HUDEP-2 (cell line): ENCODE results near the gene INPP5J.
"Not testable (repeated sequence)": the region's sequence is repeated elsewhere in the genome, so short reads cannot be mapped to it uniquely, and the experiment has no call there.

Experiments
- DNase-seq, 76 experiments: peaks; one replicate each; lab custom pipeline; 2025; ENCODE audit not compliant: unreplicated experiment in 76 of 76; lab: John Stamatoyannopoulos, UW

The INPP5J gene

DNA sequence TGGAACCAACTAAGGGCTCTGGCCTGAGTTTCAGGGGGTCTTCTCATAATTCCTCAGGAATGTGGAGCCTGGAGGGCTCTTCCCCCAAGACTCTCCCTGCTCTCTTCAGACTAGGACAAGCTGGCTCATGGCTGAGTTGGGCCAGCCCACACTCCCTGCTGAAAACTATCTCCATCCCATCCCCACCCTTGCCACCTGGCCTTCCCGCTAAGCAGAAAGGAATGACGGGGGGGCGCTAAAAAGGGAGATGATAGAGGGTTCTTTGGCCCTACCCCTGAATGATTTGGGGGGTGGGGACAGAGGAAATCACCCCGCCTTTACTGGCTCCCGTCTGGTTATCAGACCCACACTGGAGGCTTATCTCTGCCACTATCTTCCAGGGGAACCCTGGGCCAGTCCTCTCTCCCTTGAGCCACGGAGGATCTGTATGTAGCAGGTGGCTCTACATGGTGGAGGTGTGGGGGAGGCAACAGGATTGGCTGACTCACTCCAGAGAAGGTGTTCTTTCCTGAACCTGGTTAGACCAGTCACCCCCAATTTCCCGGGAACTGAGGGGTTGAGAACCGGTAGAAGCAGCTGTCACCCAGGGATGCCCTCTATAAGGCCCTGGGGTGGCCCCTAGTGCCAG lies 35.9 kb upstream of the INPP5J start:
- peak in 5 of 76 experiments; percentile 7 to 23 (median 17) for DNase-seq

DNA sequence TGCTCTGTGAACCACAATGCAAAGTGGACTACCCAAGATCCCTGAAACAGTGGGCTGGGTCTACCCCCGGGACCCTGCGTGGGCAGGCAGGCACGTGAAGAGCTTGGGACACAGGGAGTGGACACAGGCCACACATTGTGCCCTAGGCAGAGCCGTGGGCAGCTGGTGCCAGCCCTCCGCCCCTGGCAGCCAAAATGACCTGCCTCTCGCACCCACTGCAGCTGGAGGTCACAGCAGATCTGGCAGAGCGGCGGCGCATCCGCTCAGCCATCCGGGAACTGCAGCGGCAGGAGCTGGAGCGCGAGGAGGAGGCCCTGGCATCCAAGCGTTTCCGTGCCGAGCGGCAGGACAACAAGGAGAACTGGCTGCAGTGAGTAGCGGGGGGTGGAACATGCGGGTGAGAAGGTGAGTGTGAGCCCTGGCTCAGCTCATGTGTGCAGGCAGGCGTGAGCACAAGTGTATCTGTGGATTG lies 35.0 kb upstream of the INPP5J start:
- DNase-seq, result no peak

DNA sequence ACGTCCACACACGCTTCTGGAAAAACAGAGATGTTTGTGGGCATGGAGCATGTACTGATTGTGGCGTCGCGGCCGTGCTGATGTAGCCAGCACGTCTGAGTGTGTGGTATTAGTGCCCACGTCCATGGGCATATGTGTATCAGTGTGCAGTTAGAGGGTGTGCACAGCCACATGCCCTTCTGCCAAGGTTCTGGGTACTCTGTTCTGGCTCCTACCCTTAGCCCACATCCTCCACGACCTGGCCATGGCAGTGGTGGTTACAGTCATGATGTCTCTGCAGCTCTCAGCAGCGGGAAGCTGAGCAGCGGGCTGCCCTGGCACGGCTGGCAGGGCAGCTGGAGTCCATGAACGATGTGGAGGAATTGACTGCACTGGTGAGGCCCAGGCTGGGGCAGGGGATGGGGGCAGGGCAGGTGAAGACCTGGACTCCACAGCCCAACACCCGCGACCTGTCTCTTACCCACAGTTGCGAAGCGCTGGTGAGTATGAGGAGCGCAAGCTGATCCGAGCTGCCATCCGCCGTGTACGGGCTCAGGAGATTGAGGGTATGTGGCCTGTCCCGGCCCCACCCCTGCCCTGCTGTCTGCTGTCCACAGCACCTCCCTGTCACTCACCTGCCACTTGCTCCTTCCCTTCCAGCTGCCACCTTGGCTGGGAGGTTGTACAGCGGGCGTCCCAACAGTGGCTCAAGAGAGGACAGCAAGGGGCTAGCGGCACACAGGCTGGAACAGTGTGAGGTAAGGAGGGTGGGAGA lies 34.4 kb upstream of the INPP5J start:
- no peak for DNase-seq

DNA sequence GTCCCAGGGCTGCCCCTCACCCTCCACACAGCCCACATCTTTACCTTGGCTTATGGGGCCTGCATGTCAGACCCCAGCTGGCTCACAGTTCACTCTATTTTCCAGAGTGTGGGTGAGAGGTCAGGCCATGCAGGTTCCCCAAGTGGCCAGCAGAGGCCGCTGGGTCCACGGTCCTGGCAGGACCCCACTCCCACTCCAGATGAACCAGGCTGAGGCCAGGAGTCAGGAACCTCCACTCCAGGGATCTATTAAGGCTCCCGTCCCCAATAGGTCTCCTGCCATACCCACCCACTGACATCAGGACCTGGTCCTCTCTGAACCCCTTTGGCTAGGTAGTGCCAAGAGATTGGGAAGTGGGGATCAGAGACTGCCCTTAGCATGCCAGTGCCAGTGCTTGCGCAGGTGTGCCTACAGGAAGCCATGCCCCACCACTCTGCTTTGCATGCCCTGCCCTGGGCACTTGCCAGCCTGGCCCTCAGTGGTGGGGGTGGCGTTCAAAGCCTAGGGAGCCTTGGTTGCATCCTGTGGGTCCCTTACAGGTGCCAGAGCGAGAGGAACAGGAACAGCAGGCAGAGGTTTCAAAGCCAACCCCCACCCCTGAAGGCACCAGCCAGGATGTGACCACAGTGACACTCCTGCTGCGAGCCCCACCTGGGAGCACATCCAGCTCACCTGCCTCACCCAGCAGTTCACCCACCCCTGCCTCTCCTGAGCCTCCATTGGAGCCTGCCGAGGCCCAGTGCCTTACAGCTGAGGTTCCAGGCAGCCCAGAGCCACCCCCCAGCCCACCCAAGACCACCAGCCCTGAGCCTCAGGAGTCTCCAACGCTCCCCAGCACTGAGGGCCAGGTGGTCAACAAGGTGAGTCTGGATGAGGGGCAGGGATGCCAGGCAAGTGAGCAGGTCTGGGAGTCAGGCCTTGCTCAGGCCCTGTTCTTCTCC lies 33.3 kb upstream of the INPP5J start:
- peak in 27 of 76 experiments; percentile 6 to 53 (median 23) for DNase-seq

DNA sequence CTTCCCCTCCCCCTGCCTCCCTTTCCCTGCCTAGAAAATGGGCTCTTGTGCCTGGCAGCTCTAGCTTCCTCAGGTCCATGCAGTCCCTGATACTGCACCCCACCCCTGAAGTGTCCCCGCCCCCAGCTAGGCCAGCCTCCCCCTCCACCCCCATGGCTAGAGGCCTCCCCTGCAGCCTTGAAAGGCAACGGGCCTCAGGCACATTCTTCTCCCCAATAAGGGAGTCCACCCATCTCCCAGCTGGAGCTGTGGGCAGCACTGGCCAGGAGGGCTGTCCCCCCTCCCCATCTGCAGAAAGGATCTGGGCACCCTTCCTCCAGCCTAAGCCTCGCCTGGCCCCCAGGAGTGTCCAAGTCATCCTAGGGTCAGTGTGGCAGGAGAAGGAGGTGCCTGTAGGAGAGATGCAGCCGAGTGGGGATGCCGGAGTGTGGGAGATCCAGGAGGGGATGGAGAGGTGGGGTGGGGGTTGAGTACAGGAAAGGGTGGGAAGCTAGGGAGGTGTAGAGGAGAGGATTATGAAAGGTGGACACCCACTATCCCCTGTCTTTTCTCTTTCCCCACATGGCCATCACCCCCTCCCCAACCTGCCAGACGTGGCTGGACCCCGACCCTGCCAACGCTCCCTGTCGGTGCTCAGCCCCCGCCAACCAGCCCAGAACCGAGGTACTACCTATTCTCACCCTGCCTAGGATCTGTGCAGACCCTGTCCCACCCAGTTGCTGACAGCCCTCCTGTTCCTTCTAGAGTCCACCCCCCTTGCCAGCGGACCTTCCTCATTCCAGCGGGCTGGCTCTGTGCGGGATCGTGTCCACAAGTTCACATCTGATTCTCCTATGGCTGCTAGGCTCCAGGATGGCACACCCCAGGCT lies 32.3 kb upstream of the INPP5J start:
- peak in 8 of 76 experiments; percentile 4 to 32 (median 16) for DNase-seq

DNA sequence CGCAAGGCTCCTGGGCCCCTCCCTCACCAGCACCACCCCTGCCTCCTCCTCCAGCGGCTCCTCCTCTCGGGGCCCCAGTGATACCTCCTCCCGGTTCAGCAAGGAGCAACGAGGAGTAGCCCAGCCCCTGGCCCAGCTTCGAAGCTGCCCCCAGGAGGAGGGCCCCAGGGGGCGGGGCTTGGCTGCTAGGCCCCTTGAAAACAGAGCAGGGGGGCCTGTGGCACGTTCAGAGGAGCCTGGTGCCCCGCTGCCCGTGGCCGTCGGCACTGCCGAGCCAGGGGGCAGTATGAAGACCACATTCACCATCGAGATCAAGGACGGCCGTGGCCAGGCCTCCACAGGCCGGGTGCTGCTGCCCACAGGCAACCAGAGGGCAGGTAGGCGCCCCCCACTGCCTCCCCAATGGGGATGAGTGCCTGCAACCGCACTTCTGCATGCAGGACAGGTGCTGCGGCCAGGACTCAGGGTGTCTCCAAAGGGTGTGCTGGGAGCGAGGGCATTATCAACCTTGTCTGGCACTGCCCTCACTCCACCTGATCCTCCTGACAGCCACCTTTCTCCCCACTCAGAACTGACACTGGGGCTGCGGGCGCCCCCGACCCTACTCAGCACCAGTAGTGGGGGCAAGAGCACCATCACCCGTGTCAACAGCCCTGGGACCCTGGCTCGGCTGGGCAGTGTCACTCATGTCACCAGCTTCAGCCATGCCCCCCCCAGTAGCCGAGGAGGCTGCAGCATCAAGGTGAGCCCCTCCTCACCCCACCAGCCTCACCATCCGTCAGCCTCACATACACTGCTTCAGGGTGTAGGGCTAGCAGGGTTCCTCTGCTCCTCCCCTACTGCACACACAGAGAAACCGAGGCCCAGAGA lies 31.4 kb upstream of the INPP5J start:
- DNase-seq, result no peak

DNA sequence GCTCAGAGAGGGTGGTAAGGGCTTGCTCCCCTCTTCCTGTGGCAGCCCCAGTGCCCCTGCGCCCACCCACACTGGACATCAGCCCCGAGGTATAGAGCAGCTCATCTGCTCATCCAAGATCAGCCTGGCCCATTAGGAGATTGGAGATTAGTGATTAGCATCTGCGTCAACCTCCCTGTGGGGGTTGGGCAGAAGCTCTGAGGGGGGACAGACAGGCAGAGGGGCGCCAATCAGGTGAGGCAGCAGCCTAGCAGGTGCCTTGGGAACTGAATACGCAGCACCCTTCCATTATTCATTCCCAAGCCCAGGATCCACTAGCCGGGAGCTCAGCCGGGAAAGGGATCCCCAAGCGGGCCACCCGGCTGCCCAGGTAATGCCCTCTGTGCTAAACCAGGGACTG lies 30.6 kb upstream of the INPP5J start:
- no peak for DNase-seq

DNA sequence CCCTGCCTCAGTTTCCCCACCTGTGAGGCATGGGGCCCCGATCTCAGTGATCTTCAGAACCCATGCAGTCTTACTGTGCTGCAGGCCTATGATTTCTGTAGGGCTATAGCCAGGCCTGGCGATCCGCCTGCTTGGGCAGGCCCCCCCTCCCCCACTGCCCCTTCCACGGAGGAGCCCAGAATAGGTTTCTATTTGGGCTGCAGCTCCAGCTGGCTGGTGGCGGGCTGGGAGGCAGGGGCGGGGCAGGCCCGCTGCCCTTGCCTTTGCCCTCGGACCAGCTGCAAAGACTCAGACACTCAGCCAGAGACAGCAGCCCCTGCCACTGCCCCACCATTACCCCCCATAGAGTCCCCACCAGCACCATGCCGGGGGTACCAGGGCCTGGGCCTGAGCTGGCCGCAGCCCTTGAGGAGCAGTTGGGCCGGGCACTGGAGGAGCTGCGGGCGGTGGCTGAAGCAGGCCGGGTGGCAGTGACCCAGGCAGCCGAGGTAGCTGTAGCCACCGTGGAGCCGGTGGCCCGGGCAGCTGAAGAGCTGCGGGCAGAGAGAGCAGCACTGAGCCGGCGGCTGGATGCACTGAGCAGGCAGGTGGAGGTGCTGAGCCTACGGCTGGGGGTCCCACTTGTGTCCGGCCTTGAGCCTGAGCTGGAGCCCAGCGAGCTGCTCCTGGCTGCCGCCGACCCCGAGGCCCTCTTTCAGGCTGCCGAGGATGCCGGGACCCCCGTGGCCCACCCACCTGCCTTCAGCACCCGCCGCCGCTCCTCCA lies 29.5 kb upstream of the INPP5J start:
- no peak for DNase-seq

DNA sequence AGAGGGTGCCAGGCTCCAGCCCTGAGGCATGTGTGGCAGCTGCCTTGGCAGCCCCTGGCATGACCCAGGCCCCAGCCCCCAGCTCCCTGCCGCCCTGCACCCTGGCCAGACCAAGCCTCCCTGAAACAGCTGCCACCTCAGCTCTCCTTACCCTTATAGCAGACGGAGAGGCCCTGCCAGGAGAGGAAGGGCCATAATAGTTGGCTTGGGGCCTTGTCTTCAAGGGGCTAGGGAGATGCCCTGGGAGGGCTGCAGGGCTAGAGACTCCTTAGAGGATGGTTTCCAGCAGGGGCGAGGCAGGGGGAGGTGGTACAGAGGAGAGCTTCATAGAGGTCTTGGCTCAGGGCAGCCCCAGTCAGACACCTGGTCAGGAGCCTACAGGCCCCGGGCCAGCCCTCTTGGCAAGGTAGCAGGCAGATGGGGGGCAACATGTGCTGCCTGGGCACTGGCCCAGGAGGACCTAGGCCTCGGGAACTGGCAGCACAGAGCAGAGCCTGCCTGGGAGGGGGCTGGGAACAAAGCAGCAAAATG lies 28.7 kb upstream of the INPP5J start:
- DNase-seq, result no peak

DNA sequence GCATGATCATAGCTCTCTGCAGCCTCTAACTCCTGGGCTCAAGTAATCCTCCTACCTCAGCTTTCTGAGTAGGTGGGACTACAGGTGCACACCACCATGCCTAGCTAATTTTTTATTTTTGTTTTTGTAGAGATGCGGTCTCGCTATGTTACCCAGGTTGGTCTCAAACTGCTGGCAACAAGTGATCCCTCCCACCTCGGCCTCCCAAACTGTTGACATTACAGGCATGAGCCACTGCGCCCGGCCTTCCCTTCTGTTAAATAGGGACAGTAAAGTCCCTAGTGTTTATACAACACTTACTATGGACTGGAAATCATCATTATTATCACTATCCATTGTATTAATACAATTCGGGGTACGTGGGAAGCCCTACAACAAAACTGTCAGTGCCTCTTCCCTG lies 28.0 kb upstream of the INPP5J start:
- no peak for DNase-seq

DNA sequence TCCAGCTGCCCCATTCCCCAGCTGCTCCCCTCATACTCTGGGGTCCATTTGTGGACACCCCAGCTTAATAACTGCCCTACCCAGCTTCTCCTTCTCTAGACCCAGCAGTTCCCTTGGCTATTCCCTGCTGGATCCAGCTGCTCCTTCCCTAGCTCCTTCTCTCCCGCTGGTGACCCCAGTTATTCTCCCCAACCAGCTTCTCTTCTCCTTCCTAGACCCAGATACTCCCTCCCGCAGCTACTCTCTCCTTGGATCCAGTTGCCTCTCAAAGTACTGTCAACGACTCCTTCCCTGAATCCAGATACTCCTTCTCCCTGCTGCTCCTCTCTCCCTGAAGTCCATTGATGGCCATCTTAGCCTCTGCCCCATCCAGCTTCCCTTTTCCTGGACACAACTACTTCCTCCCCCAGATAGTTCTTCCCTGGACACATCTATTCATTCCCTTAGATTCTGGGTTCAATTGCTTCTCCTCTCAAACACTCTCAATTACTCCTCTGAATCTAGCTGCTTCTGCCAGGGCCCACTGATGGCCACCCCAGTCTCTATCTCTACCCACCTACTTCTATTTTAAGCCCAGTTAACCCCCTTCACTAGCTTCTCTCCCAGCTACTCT lies 27.0 kb upstream of the INPP5J start:
- DNase-seq, result no peak

DNA sequence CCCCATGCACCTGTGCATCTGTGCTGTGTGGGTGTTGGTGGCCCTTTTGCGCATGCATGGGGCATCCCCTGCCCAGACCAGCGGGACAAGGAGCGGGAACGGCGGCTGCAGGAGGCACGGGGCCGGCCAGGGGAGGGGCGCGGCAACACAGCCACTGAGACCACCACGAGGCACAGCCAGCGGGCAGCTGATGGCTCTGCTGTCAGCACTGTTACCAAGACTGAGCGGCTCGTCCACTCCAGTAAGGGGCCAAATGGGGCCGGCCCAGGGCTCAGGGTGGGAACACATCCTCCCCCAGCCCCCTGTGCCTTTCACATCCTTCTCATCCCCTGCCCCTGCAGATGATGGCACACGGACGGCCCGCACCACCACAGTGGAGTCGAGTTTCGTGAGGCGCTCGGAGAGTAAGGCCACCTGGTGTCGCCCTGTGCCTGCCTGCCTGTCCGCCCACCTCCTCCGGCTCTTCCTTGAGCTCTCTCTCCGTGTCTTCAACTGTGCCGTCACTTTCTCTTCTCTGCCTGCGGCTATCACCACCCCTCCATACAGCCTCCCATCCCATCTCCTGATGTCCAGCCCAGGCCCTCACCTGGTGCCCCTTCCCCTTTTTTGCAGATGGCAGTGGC lies 26.0 kb upstream of the INPP5J start:
- DNase-seq, result no peak

DNA sequence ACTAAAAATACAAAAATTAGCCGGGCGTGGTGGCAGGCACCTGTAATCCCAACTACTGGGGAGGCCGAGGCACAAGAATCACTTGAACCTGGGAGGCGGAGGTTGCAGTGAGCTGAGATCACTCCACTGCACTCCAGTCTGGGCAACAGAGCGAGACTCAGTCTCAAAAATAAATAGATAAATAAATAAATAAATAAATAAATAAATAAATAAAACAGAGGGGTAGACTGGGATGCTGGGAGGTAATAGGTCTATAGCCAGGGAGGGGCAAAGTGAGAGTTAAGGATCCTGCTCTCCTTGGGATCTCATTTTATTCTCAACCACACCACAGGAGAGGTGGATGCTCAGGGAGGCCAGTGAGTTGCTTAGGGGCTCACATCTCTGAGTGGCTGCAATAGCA lies 25.2 kb upstream of the INPP5J start:
- not testable (repeated sequence) for DNase-seq

DNA sequence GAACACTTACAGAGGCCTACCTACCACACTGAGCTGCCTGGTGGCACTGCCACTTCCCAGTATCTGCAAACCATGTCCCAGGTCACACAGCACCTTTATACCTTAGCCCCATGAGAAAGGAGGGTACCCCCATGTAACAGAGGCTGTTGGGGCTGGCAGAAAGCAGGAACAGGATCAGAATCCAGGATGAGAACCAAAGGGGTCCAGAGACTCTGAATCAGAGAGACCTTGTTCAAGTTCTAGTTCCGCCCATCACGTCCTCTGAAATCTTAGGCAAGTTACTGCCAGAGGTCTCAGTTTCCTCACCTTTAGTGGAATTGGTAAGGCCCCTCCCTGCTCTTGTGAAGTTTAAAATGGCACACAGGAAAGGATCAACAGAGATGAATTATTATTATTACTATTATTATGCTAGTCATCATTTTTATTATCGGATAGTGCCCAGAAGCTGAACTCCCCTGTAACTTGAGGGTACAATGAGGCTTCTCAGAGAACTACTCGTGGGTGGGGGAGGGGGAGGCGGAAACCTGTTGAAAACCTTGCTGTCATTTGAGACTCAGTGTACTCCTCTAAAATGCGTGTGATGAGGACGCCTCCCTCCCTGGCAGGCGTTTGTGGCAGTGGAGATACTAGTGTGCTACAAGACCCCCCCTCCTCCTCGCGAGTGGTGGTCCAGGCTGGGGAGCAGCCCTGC lies 24.7 kb upstream of the INPP5J start:
- DNase-seq, result no peak

DNA sequence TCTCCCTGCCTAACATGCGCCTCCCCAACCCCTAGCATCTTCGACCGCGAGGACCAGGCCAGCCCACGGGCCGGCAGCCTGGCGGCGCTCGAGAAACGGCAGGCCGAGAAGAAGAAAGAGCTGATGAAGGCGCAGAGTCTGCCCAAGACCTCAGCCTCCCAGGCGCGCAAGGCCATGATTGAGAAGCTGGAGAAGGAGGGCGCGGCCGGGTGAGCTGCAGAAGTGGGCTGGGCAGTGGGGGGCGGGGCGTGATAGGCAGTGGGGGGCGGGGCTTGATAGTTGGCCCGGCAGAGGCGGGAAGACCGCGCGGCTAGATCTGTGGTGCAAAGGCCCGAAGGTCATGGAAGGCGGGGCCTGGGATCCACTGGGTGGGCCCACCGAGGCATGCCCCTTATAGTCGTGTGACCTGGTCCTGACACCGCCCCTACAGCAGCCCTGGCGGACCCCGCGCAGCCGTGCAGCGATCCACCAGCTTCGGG lies 24.1 kb upstream of the INPP5J start:
- DNase-seq, result peak in 1 of 76 experiments; percentile 17

DNA sequence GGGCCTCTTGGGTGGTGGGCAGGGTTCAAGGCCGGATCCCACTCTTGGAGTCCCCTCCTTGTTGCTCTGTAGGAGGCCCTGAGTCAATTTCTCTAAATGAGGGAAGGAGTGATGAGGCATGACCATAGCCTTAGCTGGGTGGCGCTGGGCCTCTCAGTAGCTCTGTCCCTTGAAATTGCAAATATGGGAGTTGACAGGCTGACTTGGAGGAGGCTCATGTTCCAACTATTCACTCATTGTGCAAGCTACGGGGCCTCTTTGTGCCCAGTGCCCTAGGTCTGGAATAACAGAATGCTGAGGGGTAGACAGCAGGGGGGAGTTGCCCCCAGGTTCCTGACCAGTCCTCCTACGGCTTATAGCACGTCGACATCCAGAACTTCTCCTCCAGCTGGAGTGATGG lies 23.4 kb upstream of the INPP5J start:
- DNase-seq, result no peak
